Ovary (tissue), 3 donors: Measurements from ENCODE around the gene LRP1B.

ENCODE experiments used
- POLR2A ChIP-seq: fragments of 450-650 bp; IDR thresholded peaks from one replicate; pipeline ENCODE4 v1.6.1; 2017; ENCODE audit warnings: antibody characterized with exemption, mild to moderate bottlenecking, moderate library complexity
- TF ChIP-seq, protein P1 (sequence below), 3 donors: fragments of 450-650 bp in 2 of 3; fragments of 200-600 bp in 1 of 3; IDR thresholded peaks; one replicate each; pipeline versions ENCODE4 v1.5.1 to v1.8.0; 2016 to 2022; ENCODE audit warnings: antibody characterized with exemption in 3 of 3, mild to moderate bottlenecking in 1 of 3
- donor health status: DM: no; HTN: no; CAD: no.

DNA sequence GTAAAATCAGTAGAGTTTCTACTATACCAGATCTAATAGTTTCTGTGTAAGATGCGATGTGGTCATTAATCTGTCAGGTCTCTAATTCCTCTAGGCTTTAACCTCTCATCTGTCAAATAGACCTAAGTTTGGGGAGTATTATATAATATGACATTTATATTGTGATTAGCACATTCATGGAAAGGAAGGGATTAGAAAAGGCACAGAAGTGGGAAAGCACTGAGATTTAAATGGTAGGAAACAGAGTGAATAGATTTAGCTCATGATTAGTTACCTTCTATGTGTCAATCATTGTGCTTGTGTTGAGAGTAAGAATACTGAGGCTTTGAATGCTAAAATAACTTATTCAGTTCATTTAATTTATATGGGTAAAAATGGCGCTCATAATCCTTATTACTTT, 118.0 kb downstream of the LRP1B start:
- TF ChIP-seq, protein P1, sequence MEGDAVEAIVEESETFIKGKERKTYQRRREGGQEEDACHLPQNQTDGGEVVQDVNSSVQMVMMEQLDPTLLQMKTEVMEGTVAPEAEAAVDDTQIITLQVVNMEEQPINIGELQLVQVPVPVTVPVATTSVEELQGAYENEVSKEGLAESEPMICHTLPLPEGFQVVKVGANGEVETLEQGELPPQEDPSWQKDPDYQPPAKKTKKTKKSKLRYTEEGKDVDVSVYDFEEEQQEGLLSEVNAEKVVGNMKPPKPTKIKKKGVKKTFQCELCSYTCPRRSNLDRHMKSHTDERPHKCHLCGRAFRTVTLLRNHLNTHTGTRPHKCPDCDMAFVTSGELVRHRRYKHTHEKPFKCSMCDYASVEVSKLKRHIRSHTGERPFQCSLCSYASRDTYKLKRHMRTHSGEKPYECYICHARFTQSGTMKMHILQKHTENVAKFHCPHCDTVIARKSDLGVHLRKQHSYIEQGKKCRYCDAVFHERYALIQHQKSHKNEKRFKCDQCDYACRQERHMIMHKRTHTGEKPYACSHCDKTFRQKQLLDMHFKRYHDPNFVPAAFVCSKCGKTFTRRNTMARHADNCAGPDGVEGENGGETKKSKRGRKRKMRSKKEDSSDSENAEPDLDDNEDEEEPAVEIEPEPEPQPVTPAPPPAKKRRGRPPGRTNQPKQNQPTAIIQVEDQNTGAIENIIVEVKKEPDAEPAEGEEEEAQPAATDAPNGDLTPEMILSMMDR (IDR thresholded peaks at IDR 0.05), result no peak
- TF ChIP-seq POLR2A, result no peak
